Measurements from ENCODE around the gene AP2B1.

Gene AP2B1

GRCh38 chr17:35587074-35587961 lies at the start of gene AP2B1:
AP2B1 (plus strand) TSS chr17:35587322; CDS start chr17:35594031, 6,709 bp downstream.
- no peak for TF ChIP-seq CTCF (IDR thresholded peaks at IDR 0.05; ENCODE audit: low read depth, low read length, poor library complexity, severe bottlenecking)
- TF ChIP-seq EZH2phosphoT487 (IDR thresholded peaks at IDR 0.05; ENCODE audit: borderline replicate concordance, low read length) = no peak
- Histone ChIP-seq H3K27ac (ENCODE audit: low read depth, low read length) (peak within 1 kb of the TSS; percentile 62), H3K4me2 (ENCODE audit: low read length) (peak within 1 kb of the TSS; percentile 80), H3K4me3 (ENCODE audit: low read length) (peak within 1 kb of the TSS; percentile 96), H4K20me1 (ENCODE audit: control insufficient read depth, insufficient read depth, low read depth, low read length) (no peaks in the 10 kb centered on the region), H3K9me2 (replicated peaks; ENCODE audit: control insufficient read depth, low read length) (no peaks in the 10 kb centered on the region), H3F3A (ENCODE audit: control insufficient read depth, insufficient read depth) (peaks cover 3% of the 10 kb centered on the region; the same call in 1 of the 2 replicates), H3K4me1 (ENCODE audit: control insufficient read depth, low read length) (peaks cover 22% of the 10 kb centered on the region), H3K36me3 (ENCODE audit: control insufficient read depth, low read length) (no peaks in the 10 kb centered on the region), H3K27me3 (ENCODE audit: control insufficient read depth, low read length) (no peaks in the 10 kb centered on the region; the same call in 1 of the 2 replicates), H3K79me2 (ENCODE audit: control insufficient read depth, low read length) (peaks cover 49% of the 10 kb centered on the region), H3K9me3 (ENCODE audit: control insufficient read depth, insufficient read depth, low read length) (no peaks in the 10 kb centered on the region)

- Histone ChIP-seq H3K27me3 (ENCODE audit: control insufficient read depth, low read length) (0 out of 2 replicates have a peak, but pooled peaks cover 8% of the 10 kb centered on the region), H4K20me1 (ENCODE audit: control insufficient read depth, insufficient read depth, low read depth, low read length) (no peaks in the 10 kb centered on the region), H3K9me2 (replicated peaks; ENCODE audit: control insufficient read depth, low read length) (no peaks in the 10 kb centered on the region), H3K9me3 (ENCODE audit: control insufficient read depth, insufficient read depth, low read length) (no peaks in the 10 kb centered on the region), H3K79me2 (ENCODE audit: control insufficient read depth, low read length) (no peaks in the 10 kb centered on the region), H3K4me2 (ENCODE audit: low read length) (no peak within 1 kb of the TSS), H3K4me1 (ENCODE audit: control insufficient read depth, low read length) (peaks cover 6% of the 10 kb centered on the region), H3K27ac (ENCODE audit: low read depth, low read length) (no peak within 1 kb of the TSS), H3K36me3 (ENCODE audit: control insufficient read depth, low read length) (no peaks in the 10 kb centered on the region), H3F3A (ENCODE audit: control insufficient read depth, insufficient read depth) (no peaks in the 10 kb centered on the region), H3K4me3 (ENCODE audit: low read length) (no peak within 1 kb of the TSS)
- no peak for TF ChIP-seq CTCF (IDR thresholded peaks at IDR 0.05; ENCODE audit: low read depth, low read length, poor library complexity, severe bottlenecking)
- TF ChIP-seq EZH2phosphoT487 (IDR thresholded peaks at IDR 0.05; ENCODE audit: borderline replicate concordance, low read length) = no peak
Observed at GRCh38 chr17:35537601-35538141, 49.5 kb upstream of the AP2B1 start, which contains the start of gene SLFN12L. SLFN12L (minus strand) TSS chr17:35537678; CDS start chr17:35522364, 15,314 bp downstream.

GRCh38 chr17:35539659-35540026 lies 47.5 kb upstream of the AP2B1 start:
- Histone ChIP-seq H3K79me2 (ENCODE audit: control insufficient read depth, low read length) (no peaks in the 10 kb centered on the region), H3K4me2 (ENCODE audit: low read length) (0 out of 2 replicates have a peak overlapping the region, but pooled peaks have one; percentile 20), H3K4me3 (ENCODE audit: low read length) (no peak overlapping the region), H3K36me3 (ENCODE audit: control insufficient read depth, low read length) (no peaks in the 10 kb centered on the region), H3K27me3 (ENCODE audit: control insufficient read depth, low read length) (peaks cover 12% of the 10 kb centered on the region; the same call in 1 of the 2 replicates), H3F3A (ENCODE audit: control insufficient read depth, insufficient read depth) (no peaks in the 10 kb centered on the region), H3K9me2 (replicated peaks; ENCODE audit: control insufficient read depth, low read length) (no peaks in the 10 kb centered on the region), H3K4me1 (ENCODE audit: control insufficient read depth, low read length) (no peaks in the 10 kb centered on the region), H3K27ac (ENCODE audit: low read depth, low read length) (no peak overlapping the region), H3K9me3 (ENCODE audit: control insufficient read depth, insufficient read depth, low read length) (no peaks in the 10 kb centered on the region), H4K20me1 (ENCODE audit: control insufficient read depth, insufficient read depth, low read depth, low read length) (no peaks in the 10 kb centered on the region)
- TF ChIP-seq CTCF (IDR thresholded peaks at IDR 0.05; ENCODE audit: low read depth, low read length, poor library complexity, severe bottlenecking) = no peak
- TF ChIP-seq EZH2phosphoT487 (IDR thresholded peaks at IDR 0.05; ENCODE audit: borderline replicate concordance, low read length) = no peak

Data from DOHH2 (cell line).